GM20000 (cell line): Measurements from ENCODE around the gene WDR5B.

Experiments used
- DNase-seq: peaks from one replicate; pipeline ENCODE4 v3.0.0; 2012; ENCODE audit warnings: low spot score
- TF ChIP-seq, protein P1 (sequence below): IDR thresholded peaks from 2 replicates; pipeline ENCODE4 v1.5.1; 2012; ENCODE audit warnings: mild to moderate bottlenecking, control low read depth; ENCODE audit errors: extremely low read depth, missing control alignments

The WDR5B gene

DNA sequence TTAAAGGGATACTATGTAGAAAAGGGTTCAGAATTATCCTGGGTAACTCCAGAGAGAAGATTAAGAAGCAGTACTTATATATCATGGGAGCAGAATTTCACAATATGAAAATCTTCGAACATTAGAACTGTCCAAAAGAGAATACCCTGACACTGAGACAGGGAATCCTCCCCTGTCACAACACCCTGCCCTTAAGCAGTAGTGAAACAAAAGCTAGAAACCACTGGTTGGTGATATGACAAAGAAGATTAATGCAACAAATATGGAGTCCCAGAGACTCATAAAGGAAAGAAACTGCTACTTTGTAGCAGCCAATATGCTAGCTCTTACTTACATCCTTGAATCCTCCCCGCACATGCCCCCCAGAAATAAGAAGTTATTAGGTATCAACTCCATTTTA is 51.4 kb downstream of the WDR5B start:
- DNase-seq = no peak
- TF ChIP-seq, protein P1, sequence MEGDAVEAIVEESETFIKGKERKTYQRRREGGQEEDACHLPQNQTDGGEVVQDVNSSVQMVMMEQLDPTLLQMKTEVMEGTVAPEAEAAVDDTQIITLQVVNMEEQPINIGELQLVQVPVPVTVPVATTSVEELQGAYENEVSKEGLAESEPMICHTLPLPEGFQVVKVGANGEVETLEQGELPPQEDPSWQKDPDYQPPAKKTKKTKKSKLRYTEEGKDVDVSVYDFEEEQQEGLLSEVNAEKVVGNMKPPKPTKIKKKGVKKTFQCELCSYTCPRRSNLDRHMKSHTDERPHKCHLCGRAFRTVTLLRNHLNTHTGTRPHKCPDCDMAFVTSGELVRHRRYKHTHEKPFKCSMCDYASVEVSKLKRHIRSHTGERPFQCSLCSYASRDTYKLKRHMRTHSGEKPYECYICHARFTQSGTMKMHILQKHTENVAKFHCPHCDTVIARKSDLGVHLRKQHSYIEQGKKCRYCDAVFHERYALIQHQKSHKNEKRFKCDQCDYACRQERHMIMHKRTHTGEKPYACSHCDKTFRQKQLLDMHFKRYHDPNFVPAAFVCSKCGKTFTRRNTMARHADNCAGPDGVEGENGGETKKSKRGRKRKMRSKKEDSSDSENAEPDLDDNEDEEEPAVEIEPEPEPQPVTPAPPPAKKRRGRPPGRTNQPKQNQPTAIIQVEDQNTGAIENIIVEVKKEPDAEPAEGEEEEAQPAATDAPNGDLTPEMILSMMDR = no peak
